GM18502 (cell line): ENCODE data around the gene HTR3E.
"Not testable (repeated sequence)": the region's sequence is repeated elsewhere in the genome, so short reads cannot be mapped to it uniquely, and the experiment has no call there.

Experiments
- ATAC-seq: cut with Tn5 transposase; IDR thresholded peaks from one replicate; pipeline ENCODE4 v1.9.1; 2021; ENCODE audit warnings: mild to moderate bottlenecking; ENCODE audit not compliant: unreplicated experiment, poor library complexity

Gene HTR3E

DNA sequence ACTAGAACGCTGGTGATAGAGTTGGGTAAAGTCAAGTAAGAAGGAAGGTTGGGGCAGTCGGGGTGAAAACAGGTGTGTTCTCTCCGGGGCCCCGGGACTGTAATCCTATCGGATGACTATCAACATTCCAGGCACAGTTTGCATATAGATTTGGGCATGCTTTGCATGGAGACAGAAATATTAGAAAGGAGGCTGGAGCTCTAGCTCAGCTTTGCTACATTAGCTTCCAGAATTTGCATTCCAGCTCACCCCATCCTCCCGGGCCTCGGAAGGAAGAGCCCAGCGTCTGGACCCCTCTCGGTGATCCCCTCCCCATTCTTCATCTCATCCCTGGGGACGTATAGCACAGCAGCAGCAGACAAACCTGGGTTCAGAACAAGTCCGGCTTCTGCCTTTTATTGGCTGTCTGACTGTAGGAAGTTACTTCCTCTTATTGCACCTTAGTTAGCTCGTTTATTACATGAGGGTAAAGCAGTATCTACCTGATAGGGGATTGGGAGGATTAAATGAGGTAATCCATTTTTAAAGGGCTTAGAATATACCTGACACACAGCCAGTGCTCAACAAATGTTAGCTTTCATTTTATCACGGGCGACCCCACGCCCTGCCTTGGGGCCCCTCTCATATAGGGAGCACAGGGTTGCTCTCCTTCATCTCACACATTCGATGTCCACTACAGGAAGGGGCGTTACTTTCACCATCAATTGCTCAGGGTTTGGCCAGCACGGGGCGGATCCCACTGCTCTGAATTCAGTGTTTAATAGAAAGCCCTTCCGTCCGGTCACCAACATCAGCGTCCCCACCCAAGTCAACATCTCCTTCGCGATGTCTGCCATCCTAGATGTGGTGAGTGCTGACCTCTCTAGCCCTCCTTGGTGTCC is 3.2 kb downstream of the HTR3E start:
- ATAC-seq, result no peak

- no peak for ATAC-seq
These were observed 13.5 kb downstream of the HTR3E start for GRCh38 chr3:184110316-184110725.

- ATAC-seq, result no peak
These were observed 19.2 kb downstream of the HTR3E start for GRCh38 chr3:184116017-184116416.

- no peak for ATAC-seq
These were observed 20.8 kb downstream of the HTR3E start for GRCh38 chr3:184117636-184118035.

DNA sequence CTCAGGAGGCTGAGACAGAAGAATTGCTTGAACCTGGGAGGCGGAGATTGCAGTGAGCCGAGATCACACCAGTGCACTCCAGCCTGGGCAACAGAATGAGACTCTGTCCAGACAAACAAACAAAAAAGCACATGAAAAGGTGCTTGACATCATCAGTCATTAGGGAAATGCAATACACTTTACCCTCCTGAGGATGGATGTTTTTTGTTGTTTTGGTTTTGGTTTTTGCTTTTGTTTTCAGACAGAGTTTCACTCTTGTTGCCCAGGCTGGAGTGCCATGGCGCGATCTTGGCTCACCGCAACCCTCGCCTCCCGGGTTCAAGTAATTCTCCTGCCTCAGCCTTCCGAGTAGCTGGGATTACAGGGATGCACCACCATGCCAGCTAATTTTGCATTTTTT is 24.2 kb downstream of the HTR3E start:
- ATAC-seq, result not testable (repeated sequence)

GRCh38 chr3:184126006-184126405 is 29.1 kb downstream of the HTR3E start:
- no peak for ATAC-seq

DNA sequence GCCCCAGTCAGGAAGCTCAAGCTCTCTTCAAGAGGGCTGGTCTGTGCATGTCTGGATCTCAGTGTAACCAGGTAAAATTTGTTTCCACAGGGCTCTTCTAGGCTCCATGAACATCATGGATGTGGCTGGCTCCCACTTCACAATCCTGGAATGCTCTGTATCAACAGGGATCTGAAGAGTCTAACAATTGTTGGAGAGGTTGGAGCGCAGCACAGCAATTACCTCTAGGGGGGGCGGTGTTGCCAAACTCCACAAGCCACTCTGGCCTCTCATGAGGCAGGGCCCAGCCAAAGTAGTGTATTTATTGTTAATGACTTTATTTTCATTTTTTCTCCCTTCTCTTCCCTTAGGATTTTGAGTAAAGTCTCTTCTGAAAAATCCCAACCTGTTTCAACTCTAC is 32.1 kb downstream of the HTR3E start:
- no peak for ATAC-seq

DNA sequence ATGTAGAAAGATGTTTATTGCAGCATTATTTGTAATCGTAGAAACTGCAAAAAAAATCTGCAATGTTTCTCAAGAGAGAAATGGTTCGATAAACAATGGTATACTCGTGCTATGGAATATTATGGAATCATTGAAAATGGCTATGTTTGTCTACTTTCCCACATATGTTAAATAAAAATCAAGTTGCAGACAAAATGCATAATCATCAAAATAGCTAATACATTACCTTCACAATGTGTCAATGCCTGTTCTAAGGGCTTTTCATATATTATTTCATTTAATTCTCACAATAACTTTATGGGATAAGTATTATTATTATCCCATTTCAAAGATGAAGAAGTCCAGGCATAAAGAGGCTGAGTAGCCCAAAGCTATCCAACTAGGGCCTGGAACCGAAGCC is 36.1 kb downstream of the HTR3E start:
- no peak for ATAC-seq

- peak; percentile 10 for ATAC-seq
These were observed 37.2 kb downstream of the HTR3E start for GRCh38 chr3:184133840-184134745.

DNA sequence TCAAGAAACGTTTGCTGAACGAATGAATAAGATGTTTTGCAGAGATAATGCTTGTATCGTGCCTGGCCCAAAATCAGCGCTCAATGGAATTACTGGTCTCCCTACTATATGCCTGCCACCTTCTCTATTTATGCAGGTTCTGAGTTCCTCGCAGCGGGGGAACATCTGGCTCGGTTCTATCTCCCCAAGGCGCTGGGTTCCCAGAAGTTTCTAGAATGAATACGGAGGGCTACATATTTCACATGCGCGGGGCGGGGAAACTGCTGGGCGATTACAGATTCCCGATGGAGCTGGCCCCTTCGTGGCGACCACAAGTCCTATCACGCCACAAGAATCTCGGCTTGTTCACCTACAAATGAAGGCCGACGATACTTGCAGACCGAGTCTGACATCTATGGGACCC is 37.9 kb downstream of the HTR3E start:
- ATAC-seq, result peak; percentile 18

GRCh38 chr3:184135149-184135910 is 38.5 kb downstream of the HTR3E start, which contains the start of gene EIF2B5:
TSS of gene EIF2B5 (plus strand) at chr3:184135358. CDS start at chr3:184135386, 28 bp downstream.
- ATAC-seq, result peak; percentile 88

- ATAC-seq, result no peak
These were observed 39.0 kb downstream of the HTR3E start for GRCh38 chr3:184135911-184136260.

- no peak for ATAC-seq
These were observed 43.6 kb downstream of the HTR3E start for GRCh38 chr3:184140436-184140835.

GRCh38 chr3:184142199-184142598 is 45.3 kb downstream of the HTR3E start:
- ATAC-seq, result no peak

- ATAC-seq, result no peak
These were observed 46.5 kb downstream of the HTR3E start for GRCh38 chr3:184143327-184143726.

DNA sequence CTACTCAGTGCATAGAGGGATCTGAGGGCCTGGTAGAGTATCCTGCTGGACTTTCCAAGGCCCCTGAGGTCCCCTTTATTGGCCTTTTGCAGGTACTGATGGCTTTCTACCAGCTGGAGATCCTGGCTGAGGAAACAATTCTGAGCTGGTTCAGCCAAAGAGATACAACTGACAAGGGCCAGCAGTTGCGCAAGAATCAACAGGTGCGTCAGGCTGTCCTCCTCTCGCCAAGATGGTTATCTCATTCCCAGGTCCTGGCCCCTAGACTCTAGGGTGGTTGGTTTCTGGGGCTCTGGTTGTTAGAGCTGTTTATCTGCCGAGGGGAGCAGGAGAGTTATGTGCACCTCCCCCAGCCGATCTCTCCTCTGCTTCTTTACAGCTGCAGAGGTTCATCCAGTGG is 47.6 kb downstream of the HTR3E start:
- ATAC-seq, result no peak

DNA sequence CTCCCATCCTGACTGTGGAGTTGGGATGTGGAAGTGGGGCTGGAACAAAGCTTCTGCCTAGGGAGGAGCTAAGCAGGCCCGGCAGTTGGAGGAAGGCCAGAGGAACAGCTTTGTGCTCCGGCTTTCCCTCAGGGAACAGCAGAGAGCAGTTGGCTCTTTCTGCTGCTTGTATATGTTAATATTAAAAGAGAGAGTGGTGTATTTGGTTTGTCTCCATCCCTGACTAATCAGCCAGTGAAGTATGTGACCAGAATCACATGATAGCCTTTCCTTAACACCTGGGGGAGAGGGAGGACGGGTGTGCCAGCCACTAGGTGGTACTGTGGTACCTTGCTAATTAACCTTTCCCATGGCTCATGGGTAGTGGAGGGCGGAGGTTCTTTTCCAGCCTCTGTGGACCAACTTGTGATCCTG is 48.3 kb downstream of the HTR3E start:
- ATAC-seq, result no peak

- no peak for ATAC-seq
These were observed 48.9 kb downstream of the HTR3E start for GRCh38 chr3:184145751-184146270.

DNA sequence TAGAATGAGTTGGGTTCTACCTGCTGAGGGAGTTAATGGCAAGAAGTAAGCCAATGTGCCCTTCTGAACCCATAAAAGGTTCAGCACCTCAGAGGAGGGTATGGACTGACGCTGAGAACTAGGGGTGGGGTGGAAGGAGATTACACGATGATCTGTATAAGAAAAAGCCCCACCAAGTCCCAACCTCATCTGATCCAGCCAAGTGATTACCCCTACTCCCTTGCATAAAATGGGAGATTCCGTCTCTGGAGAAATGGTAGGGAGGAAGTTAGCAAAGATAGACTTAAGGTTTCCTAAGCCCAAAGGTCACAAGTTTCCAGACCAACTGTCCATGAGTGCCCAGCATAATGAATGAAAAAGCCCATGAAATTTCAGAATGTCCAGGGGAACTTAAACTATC is 51.2 kb downstream of the HTR3E start:
- ATAC-seq, result no peak

- ATAC-seq, result no peak
These were observed 52.3 kb downstream of the HTR3E start for GRCh38 chr3:184149123-184149522.
